Stimulated activated naive CD8-positive, alpha-beta T cell treated with anti-CD3 and anti-CD28 coated beads, Interleukin-15, amount 100 ng/mL, for 72 hours (primary cell): ENCODE results near the gene ROBO1.

Source experiments
- ATAC-seq: fragments of 150-1000 bp; cut with Tn5 transposase; 2 replicates; pipeline ENCODE4 v1.10.0; 2021; ENCODE audit warnings: mild to moderate bottlenecking, moderate library complexity
- DNase-seq, 2 donors: peaks; one replicate each; pipeline ENCODE4 v3.0.0; 2021 to 2022
- H3K27ac Mint-ChIP-seq, 2 donors: one replicate each; pipeline ENCODE4 v1.8.0; 2022; ENCODE audit warnings: mild to moderate bottlenecking in 2 of 2, mixed read lengths in 2 of 2, moderate library complexity in 2 of 2
- H3K27me3 Mint-ChIP-seq: one replicate; pipeline ENCODE4 v1.8.0; 2022; ENCODE audit warnings: mixed read lengths
- H3K4me1 Mint-ChIP-seq: one replicate; pipeline ENCODE4 v1.8.0; 2022; ENCODE audit warnings: mild to moderate bottlenecking, mixed read lengths
- H3K4me3 Mint-ChIP-seq, 2 donors: one replicate each; pipeline ENCODE4 v1.8.0; 2022; ENCODE audit warnings: mild to moderate bottlenecking in 2 of 2, mixed read lengths in 2 of 2, moderate library complexity in 1 of 2
- H3K9me3 Mint-ChIP-seq, 2 donors: one replicate each; pipeline ENCODE4 v1.8.0; 2022; ENCODE audit warnings: mixed read lengths in 2 of 2

ROBO1 gene

GRCh38 chr3:79412537-79412936 lies 355.3 kb downstream of the ROBO1 start:
- peaks cover 0 to 21% of the 10 kb centered on the region in 2 donors for H3K9me3 Mint-ChIP-seq
- no peaks in the 10 kb centered on the region for H3K27me3 Mint-ChIP-seq
- H3K4me1 Mint-ChIP-seq, result no peaks in the 10 kb centered on the region
- DNase-seq (no peak), ATAC-seq (no peak)
- no peak overlapping the region for H3K27ac Mint-ChIP-seq
- no peak overlapping the region for H3K4me3 Mint-ChIP-seq

DNA sequence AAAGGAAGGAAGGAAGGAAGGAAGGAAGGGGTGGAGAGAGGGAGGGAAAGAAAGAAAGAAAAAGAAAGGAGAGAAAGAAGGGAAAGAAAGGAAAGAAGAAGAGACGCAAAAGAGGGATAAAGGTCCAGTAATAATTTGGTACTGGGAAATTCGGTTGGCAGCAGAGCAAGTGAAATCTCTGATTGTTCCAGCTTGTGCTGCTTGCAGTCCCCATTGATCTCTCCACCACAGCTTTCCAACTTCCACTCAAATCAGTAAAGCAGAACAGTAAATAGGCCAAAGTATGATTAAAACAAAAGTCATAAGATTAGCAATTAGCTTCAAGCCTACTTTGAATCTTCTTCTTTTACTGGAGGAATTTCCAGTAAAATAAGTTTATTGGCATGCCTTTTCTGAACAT lies 357.2 kb downstream of the ROBO1 start:
- no peaks in the 10 kb centered on the region for H3K27me3 Mint-ChIP-seq
- DNase-seq, result no peak
- H3K27ac Mint-ChIP-seq, result no peak overlapping the region
- no peaks in the 10 kb centered on the region for H3K4me1 Mint-ChIP-seq
- H3K9me3 Mint-ChIP-seq, result peaks cover 0 to 20% of the 10 kb centered on the region in 2 donors
- ATAC-seq, result no peak
- H3K4me3 Mint-ChIP-seq, result no peak overlapping the region

DNA sequence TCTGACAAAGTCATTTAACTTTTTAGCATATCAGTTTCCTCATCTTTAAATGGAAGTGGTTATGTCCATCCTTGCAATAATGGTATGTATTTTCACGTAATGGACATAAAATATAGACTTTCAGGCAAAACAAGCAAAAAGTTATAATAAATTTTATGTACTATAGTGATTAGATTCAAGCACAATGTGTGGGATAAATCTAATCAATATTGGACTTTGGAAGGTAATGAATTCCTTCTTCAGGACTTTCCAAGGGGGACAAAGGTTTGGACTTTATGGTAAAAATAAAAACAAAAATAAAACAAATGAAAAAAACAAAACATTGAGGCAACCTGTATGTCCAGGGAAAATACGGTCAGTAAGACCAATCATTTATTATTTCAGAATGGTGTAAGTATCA lies 357.7 kb downstream of the ROBO1 start:
- Mint-ChIP-seq H3K27me3 (no peaks in the 10 kb centered on the region), H3K4me1 (no peaks in the 10 kb centered on the region), H3K27ac (no peak overlapping the region), H3K9me3 (peaks cover 0 to 16% of the 10 kb centered on the region in 2 donors), H3K4me3 (no peak overlapping the region)
- ATAC-seq (no peak), DNase-seq (no peak)

DNA sequence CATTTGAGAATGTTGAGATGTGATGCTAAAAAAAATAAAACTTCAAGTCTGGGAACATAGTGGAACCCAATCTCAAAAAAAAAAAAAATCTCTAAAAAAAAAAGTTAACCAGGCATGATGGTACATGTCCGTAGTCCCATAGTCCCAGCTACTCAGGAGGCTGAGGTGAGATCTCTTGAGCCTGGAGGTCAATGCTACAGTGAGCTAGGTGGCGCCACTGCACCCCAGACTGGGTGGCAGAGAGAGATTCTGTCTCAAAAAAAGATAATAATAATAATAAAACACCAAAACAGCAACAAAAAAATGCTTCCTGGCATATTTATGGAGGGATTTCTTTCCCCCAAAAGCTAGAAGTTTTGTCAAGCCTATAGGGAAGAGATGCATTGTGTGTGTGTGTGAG lies 361.6 kb downstream of the ROBO1 start:
- peaks cover 0 to 7% of the 10 kb centered on the region in 2 donors for H3K9me3 Mint-ChIP-seq
- H3K4me3 Mint-ChIP-seq, result no peak overlapping the region
- ATAC-seq (no peak), DNase-seq (no peak)
- no peaks in the 10 kb centered on the region for H3K27me3 Mint-ChIP-seq
- no peak overlapping the region for H3K27ac Mint-ChIP-seq
- H3K4me1 Mint-ChIP-seq, result no peaks in the 10 kb centered on the region

DNA sequence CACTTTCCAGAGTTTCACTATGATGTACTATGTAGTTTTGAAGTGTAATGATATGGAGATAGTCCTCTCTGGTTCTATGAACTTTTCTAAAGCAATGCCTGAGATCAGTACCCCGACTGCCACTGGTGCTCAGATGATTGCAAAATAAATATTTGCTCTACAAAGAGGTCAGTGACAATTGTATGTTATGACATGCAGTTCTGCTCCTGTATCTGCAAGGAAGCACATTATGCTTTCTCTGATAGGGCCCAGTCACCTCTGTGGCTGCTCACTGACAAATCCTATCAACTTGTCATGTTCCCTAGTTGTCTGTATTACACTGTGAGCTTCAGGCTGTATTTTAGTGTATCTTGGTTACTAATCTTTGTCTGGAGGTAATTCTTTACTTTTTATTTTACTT lies 362.6 kb downstream of the ROBO1 start:
- peaks cover 0 to 4% of the 10 kb centered on the region in 2 donors for H3K9me3 Mint-ChIP-seq

GRCh38 chr3:79396595-79396994 lies 371.2 kb downstream of the ROBO1 start:
- H3K27ac Mint-ChIP-seq, result no peak overlapping the region
- no peaks in the 10 kb centered on the region for H3K27me3 Mint-ChIP-seq
- H3K4me3 Mint-ChIP-seq, result no peak overlapping the region
- no peaks in the 10 kb centered on the region for H3K4me1 Mint-ChIP-seq
- peaks cover 0 to 7% of the 10 kb centered on the region in 2 donors for H3K9me3 Mint-ChIP-seq
- no peak for ATAC-seq
- DNase-seq, result no peak

More for the DNA sequence above, 362.6 kb downstream of the ROBO1 start:
- no peak overlapping the region for H3K27ac Mint-ChIP-seq
- H3K4me1 Mint-ChIP-seq, result no peaks in the 10 kb centered on the region
- DNase-seq, result no peak
- H3K4me3 Mint-ChIP-seq, result no peak overlapping the region
- no peak for ATAC-seq
- no peaks in the 10 kb centered on the region for H3K27me3 Mint-ChIP-seq

DNA sequence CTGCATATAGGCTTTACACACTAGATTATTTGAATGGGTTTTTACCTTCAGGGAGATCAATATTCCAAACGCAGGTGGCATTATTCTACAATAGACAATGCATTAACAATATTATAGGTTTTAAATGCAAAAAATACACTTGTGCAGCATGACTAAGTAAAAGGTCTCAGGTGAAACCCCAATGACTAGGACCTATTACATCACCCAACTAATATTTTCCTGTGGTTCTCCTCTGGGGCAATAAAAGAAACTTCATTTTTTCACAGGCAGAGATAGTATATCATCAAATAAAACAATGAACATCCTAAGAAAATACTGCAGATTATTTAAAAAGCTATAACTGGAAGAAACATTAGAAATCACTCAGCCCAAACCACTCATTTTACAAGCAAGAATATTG lies 375.3 kb downstream of the ROBO1 start:
- ATAC-seq, result no peak
- Mint-ChIP-seq H3K9me3 (peaks cover 0 to 21% of the 10 kb centered on the region in 2 donors), H3K4me1 (no peaks in the 10 kb centered on the region), H3K27me3 (no peaks in the 10 kb centered on the region), H3K4me3 (no peak overlapping the region), H3K27ac (no peak overlapping the region)
- DNase-seq, result no peak

GRCh38 chr3:79390352-79390751 lies 377.4 kb downstream of the ROBO1 start:
- Mint-ChIP-seq H3K4me3 (no peak overlapping the region), H3K9me3 (peaks cover 0 to 21% of the 10 kb centered on the region in 2 donors), H3K27me3 (no peaks in the 10 kb centered on the region), H3K4me1 (no peaks in the 10 kb centered on the region), H3K27ac (no peak overlapping the region)
- no peak for ATAC-seq
- DNase-seq, result no peak

- DNase-seq (no peak), ATAC-seq (no peak)
- H3K27me3 Mint-ChIP-seq, result no peaks in the 10 kb centered on the region
- H3K4me1 Mint-ChIP-seq, result no peaks in the 10 kb centered on the region
- H3K4me3 Mint-ChIP-seq, result no peak overlapping the region
- peaks cover 0 to 14% of the 10 kb centered on the region in 2 donors for H3K9me3 Mint-ChIP-seq
- no peak overlapping the region for H3K27ac Mint-ChIP-seq
Measured at GRCh38 chr3:79385211-79385610, 382.6 kb downstream of the ROBO1 start.

DNA sequence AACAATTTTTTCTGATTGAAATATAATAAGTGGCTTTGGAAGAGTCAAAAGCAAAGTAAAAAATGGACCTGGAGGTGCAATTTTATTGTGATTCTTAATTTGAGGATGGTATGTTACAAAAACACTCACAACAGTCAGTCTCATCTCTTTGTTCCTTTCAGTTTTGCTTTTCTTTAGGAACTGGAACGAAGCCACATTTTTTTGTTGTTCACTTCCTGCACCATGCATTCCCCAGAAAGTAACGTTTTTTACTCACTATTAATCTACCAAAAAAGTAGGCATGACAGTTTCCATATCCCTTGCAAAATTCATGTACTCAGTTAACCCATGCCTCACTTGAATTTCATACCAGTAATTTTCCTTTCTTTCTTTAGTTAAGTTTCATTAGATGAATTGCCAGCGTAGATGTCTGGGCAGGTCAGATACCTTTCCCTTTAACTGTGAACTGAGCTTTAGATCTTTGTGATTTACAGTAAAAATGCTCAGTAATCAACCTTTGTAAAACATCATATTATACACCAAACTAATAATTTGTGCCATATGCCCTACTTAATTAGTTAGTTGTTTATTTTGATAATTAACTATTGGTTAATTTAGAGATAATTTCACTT lies 384.3 kb downstream of the ROBO1 start:
- H3K4me1 Mint-ChIP-seq, result no peaks in the 10 kb centered on the region
- ATAC-seq, result no peak
- no peak overlapping the region for H3K4me3 Mint-ChIP-seq
- DNase-seq, result no peak
- H3K27me3 Mint-ChIP-seq, result no peaks in the 10 kb centered on the region
- peaks cover 0 to 8% of the 10 kb centered on the region in 2 donors for H3K9me3 Mint-ChIP-seq
- no peak overlapping the region for H3K27ac Mint-ChIP-seq

- no peaks in the 10 kb centered on the region for H3K27me3 Mint-ChIP-seq
- DNase-seq, result no peak
Measured at GRCh38 chr3:79380581-79380980, 387.2 kb downstream of the ROBO1 start.

DNA sequence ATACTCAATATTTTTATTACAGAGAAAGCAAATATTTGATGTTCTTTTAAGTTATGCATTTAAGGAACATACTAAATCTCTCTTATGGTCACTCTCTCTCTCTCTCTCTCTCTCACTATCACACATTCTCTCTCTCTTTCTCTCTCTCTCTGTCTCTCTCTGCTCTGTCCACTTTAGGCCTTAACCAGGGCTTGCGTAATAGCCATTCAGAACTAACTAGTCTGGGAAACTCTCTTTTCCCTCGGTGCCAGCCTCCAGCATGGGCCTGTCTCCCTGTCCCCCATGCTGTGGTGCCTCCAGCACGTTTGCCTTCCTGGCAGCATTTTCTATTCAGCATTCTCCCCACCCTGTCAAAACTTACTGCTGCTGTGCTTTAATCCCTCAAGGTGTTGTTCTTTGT lies 389.7 kb downstream of the ROBO1 start:
- Mint-ChIP-seq H3K9me3 (peaks cover 0 to 12% of the 10 kb centered on the region in 2 donors), H3K4me1 (no peaks in the 10 kb centered on the region), H3K27me3 (no peaks in the 10 kb centered on the region), H3K4me3 (no peak overlapping the region), H3K27ac (no peak overlapping the region)
- no peak for DNase-seq
- ATAC-seq, result no peak

More at GRCh38 chr3:79380581-79380980, 387.2 kb downstream of the ROBO1 start:
- no peak overlapping the region for H3K27ac Mint-ChIP-seq
- no peak for ATAC-seq
- no peaks in the 10 kb centered on the region for H3K4me1 Mint-ChIP-seq
- no peak overlapping the region for H3K4me3 Mint-ChIP-seq
- H3K9me3 Mint-ChIP-seq, result peaks cover 0 to 12% of the 10 kb centered on the region in 2 donors

DNA sequence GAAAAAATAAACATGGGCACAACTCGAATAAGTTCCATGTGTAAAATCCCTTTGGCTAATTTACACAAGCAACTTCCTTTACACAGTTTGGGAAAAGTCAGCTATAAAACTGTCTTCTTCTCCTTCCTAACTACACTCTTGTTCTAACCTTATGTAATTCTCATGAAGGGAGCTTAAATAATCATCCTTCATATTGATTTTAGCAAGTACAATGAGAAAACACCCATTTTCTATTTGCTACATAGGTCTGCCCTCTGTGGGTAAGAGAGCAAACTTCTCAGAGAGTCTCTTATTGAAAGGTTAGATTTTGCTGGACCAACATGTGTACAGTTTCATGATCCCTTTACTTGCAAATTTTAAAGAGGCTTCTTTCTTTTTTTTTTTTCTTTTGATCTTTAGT lies 398.5 kb downstream of the ROBO1 start:
- ATAC-seq, result no peak
- no peaks in the 10 kb centered on the region for H3K27me3 Mint-ChIP-seq
- H3K27ac Mint-ChIP-seq, result no peak overlapping the region

GRCh38 chr3:79368403-79368802 lies 399.4 kb downstream of the ROBO1 start:
- Mint-ChIP-seq H3K27ac (no peak overlapping the region), H3K4me3 (no peak overlapping the region), H3K27me3 (no peaks in the 10 kb centered on the region), H3K9me3 (peaks cover 0 to 7% of the 10 kb centered on the region in 2 donors), H3K4me1 (no peaks in the 10 kb centered on the region)
- no peak for ATAC-seq
- no peak for DNase-seq

More for the DNA sequence above, 398.5 kb downstream of the ROBO1 start:
- no peak for DNase-seq
- Mint-ChIP-seq H3K9me3 (peaks cover 0 to 7% of the 10 kb centered on the region in 2 donors), H3K4me3 (no peak overlapping the region), H3K4me1 (no peaks in the 10 kb centered on the region)

DNA sequence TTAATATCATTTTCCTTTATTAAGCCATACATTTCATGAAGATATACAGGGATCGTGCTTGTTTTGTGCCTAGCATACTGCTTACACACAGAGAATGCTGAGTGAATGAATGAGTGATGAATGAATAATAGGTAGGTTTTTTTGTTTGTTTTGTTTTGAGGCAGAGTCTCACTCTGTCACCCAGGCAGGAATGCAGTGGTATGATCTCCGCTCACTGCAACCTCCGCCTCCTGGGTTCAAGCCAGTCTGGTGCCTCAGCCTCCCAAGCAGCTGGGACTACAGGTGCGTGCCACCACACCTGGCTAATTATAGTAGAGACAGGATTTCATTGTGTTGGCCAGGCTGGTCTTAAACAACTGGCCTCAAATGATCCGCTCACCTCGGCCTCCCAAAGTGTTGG lies 400.0 kb downstream of the ROBO1 start:
- DNase-seq (no peak), ATAC-seq (no peak)
- Mint-ChIP-seq H3K27me3 (no peaks in the 10 kb centered on the region), H3K4me3 (no peak overlapping the region), H3K4me1 (no peaks in the 10 kb centered on the region), H3K27ac (no peak overlapping the region), H3K9me3 (peaks cover 0 to 7% of the 10 kb centered on the region in 2 donors)

DNA sequence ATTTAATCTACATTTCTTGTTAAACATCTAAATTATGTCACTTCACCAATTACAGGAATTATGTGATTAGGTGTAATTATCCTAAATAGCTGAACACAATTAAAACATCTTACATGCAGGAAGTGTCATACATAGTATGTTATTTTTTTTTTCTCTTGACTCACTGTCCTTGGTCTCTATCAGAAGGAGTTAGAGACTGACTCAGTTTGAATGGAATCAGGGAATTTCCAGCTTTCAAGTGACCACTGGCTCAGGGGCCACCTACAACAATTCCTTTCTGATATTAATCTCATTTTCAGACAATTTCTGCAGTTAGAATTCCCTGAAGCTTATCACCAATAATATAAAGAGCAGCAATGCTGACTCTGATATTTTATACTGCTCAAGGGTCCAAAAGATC lies 400.7 kb downstream of the ROBO1 start:
- no peaks in the 10 kb centered on the region for H3K4me1 Mint-ChIP-seq
- ATAC-seq (no peak), DNase-seq (no peak)

DNA sequence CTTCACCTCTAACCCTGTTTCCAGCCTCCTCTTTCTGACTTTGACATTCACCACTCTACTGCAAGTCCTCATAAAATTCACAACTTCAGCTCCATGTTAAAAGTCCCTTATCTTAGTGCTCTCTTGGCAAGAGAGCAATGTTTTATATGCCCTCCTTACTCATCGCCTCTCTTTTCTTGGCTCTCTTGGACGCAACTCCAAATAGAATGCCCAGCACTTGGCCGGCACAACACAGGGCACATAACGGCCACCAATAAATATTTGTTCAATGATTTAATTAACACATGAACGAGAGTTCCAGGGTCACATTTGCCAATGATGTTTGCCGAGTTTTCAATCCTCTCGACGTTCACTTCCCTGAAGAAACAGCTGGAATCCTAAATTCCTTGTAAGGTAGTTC lies 401.4 kb downstream of the ROBO1 start:
- no peaks in the 10 kb centered on the region for H3K4me1 Mint-ChIP-seq
- H3K4me3 Mint-ChIP-seq, result no peak overlapping the region
- no peak overlapping the region for H3K27ac Mint-ChIP-seq
- no peak for DNase-seq
- H3K9me3 Mint-ChIP-seq, result no peaks in the 10 kb centered on the region
- H3K27me3 Mint-ChIP-seq, result no peaks in the 10 kb centered on the region
- ATAC-seq, result no peak

More for the DNA sequence above, 400.7 kb downstream of the ROBO1 start:
- no peak overlapping the region for H3K27ac Mint-ChIP-seq
- H3K27me3 Mint-ChIP-seq, result no peaks in the 10 kb centered on the region
- no peak overlapping the region for H3K4me3 Mint-ChIP-seq
- H3K9me3 Mint-ChIP-seq, result no peaks in the 10 kb centered on the region
